ENCODE data around the gene SPOP. TPM values are rescaled to one million over a fixed set of nuclear protein-coding genes. Genes with fewer than 3 reads are reported as not detected.

The SPOP gene
- total RNA-seq, 1 experiment from 2014 or later, result 53.4 TPM

DNA sequence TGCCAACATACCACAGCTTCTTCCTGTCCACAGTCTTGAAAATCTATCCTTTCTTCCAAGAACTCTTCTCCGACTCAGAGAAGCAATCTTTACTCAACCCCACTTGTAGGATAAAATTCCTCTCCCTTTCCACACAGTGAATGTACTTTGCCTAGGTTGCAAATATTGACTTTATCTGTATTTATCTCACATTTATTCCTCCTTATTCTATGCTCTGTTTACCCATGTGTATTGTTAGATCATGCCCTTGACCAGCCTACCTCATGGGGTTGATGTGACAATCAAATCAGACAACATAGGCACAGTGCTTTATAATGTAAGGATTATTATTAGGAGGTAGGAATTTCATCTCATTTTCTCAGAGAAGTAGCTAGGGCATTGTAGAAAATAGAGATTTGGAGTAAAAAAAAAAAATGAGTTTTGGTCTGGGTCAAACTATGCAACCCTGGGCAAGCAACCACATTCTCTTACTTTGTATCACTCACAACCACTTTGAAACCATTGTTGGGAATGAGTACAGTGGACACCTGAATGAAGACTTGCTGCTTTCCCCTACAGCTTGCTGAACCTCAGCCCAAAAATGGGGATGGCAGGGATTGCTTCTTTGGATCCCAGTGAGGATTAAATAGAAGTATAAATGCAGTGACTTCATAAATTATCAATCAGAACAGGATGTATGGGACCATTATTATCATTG, 38.9 kb upstream of the SPOP start:
- ChIA-PET POLR2A (ENCODE audit: low non-redundant PET) (no interaction called here), CTCF (interaction anchor here (0.6 kb wide), 1 partner anchor 14 kb away, joined by 13 read pairs; no protein-coding TSS in a partner anchor)
- no peaks in the 10 kb centered on the region for H3K27me3 ChIP-seq (replicated peaks; ENCODE audit: insufficient read depth, low read depth, low read length, poor library complexity)
- no TSS peak for BruUV-seq (replicated peaks)
- H3K36me3 ChIP-seq (ENCODE audit: insufficient read depth, low read length, poor library complexity, severe bottlenecking), result no peaks in the 10 kb centered on the region
- H3K4me3 ChIP-seq (ENCODE audit: low read depth, low read length, poor library complexity, severe bottlenecking), result no peak overlapping the region
- DNase-seq (ENCODE audit: low spot score), result no peak
- TF ChIP-seq EZH2 (IDR thresholded peaks at IDR 0.05; ENCODE audit: borderline replicate concordance, low read depth, low read length, poor library complexity, severe bottlenecking), result no peak
- TF ChIP-seq, protein P1, sequence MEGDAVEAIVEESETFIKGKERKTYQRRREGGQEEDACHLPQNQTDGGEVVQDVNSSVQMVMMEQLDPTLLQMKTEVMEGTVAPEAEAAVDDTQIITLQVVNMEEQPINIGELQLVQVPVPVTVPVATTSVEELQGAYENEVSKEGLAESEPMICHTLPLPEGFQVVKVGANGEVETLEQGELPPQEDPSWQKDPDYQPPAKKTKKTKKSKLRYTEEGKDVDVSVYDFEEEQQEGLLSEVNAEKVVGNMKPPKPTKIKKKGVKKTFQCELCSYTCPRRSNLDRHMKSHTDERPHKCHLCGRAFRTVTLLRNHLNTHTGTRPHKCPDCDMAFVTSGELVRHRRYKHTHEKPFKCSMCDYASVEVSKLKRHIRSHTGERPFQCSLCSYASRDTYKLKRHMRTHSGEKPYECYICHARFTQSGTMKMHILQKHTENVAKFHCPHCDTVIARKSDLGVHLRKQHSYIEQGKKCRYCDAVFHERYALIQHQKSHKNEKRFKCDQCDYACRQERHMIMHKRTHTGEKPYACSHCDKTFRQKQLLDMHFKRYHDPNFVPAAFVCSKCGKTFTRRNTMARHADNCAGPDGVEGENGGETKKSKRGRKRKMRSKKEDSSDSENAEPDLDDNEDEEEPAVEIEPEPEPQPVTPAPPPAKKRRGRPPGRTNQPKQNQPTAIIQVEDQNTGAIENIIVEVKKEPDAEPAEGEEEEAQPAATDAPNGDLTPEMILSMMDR (conservative IDR thresholded peaks at IDR 0.05; ENCODE audit: low read depth, low read length), result no peak
- H3K9me3 ChIP-seq (ENCODE audit: low read depth, low read length, poor library complexity, severe bottlenecking), result no peaks in the 10 kb centered on the region
- intact Hi-C loops (cut with micrococcal nuclease; ENCODE audit: unreplicated experiment), result no loop called here
- no peaks in the 10 kb centered on the region for H3K4me1 ChIP-seq (ENCODE audit: insufficient read depth, low read length, poor library complexity, severe bottlenecking)
- no peak overlapping the region for H3K27ac ChIP-seq (ENCODE audit: low read depth, low read length, poor library complexity, severe bottlenecking)

DNA sequence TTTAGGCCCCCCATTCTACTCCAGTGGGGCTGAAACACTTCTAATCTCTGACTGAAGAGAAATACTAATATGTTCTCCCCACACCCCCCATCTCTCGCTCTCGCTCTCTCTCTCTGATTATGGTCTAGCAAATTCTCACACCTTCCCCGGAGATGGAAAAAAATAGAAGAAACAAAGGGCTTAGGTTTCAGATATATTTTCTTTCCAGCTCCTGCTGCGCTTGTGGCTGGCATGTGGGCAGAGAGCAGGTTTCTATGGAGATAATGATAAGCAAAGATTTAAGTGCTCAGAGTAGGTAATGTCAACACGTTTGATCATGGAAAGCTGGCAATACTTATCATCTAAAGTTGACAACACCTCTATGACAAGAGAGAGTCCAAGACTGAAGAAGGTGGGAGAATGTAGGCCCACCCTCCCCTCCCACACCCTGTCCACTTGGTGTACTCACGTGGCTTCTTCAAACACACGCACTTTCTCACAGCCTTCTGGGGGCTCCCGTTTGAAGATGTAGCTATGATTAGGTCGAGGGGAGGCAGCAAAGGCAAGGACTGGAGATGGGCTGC, 37.9 kb upstream of the SPOP start:
- Histone ChIP-seq H3K4me1 (ENCODE audit: insufficient read depth, low read length, poor library complexity, severe bottlenecking) (no peaks in the 10 kb centered on the region), H3K36me3 (ENCODE audit: insufficient read depth, low read length, poor library complexity, severe bottlenecking) (no peaks in the 10 kb centered on the region), H3K27me3 (replicated peaks; ENCODE audit: insufficient read depth, low read depth, low read length, poor library complexity) (no peaks in the 10 kb centered on the region), H3K9me3 (ENCODE audit: low read depth, low read length, poor library complexity, severe bottlenecking) (no peaks in the 10 kb centered on the region), H3K27ac (ENCODE audit: low read depth, low read length, poor library complexity, severe bottlenecking) (no peak overlapping the region), H3K4me3 (ENCODE audit: low read depth, low read length, poor library complexity, severe bottlenecking) (no peak overlapping the region)
- DNase-seq (ENCODE audit: low spot score), result no peak
- ChIA-PET CTCF (interaction anchor here (0.6 kb wide), 2 partner anchors 13 to 69 kb away, joined by 3 to 13 read pairs; no protein-coding TSS in a partner anchor), POLR2A (ENCODE audit: low non-redundant PET) (no interaction called here)
- TF ChIP-seq EZH2 (IDR thresholded peaks at IDR 0.05; ENCODE audit: borderline replicate concordance, low read depth, low read length, poor library complexity, severe bottlenecking), result no peak
- TF ChIP-seq, protein P1 (conservative IDR thresholded peaks at IDR 0.05; ENCODE audit: low read depth, low read length), result no peak
- BruUV-seq (replicated peaks), result no TSS peak
- intact Hi-C loops (cut with micrococcal nuclease; ENCODE audit: unreplicated experiment), result no loop called here

DNA sequence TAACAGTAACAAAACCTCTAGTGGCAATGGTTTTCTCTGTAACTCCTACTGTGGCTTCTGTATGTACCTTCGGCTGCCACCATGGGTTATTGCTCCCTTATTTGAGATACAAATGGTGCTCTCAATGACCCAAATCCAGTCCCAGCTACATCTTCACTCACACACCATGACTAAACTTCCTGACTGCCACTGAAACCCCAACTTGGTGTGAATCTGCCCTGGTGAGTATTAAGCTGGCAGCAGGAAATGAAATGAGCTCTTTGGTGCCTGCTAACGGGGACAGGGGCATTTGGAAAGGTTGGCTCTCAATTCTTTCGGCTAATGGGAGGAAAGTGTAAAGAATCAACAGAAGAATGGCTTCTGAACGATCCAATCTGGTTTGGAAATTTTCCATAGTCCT, 37.3 kb upstream of the SPOP start:
- no TSS peak for BruUV-seq (replicated peaks)
- Histone ChIP-seq H3K4me1 (ENCODE audit: insufficient read depth, low read length, poor library complexity, severe bottlenecking) (no peaks in the 10 kb centered on the region), H3K4me3 (ENCODE audit: low read depth, low read length, poor library complexity, severe bottlenecking) (no peak overlapping the region), H3K36me3 (ENCODE audit: insufficient read depth, low read length, poor library complexity, severe bottlenecking) (no peaks in the 10 kb centered on the region), H3K27me3 (replicated peaks; ENCODE audit: insufficient read depth, low read depth, low read length, poor library complexity) (no peaks in the 10 kb centered on the region), H3K27ac (ENCODE audit: low read depth, low read length, poor library complexity, severe bottlenecking) (no peak overlapping the region), H3K9me3 (ENCODE audit: low read depth, low read length, poor library complexity, severe bottlenecking) (no peaks in the 10 kb centered on the region)
- TF ChIP-seq EZH2 (IDR thresholded peaks at IDR 0.05; ENCODE audit: borderline replicate concordance, low read depth, low read length, poor library complexity, severe bottlenecking), result no peak
- TF ChIP-seq, protein P1 (conservative IDR thresholded peaks at IDR 0.05; ENCODE audit: low read depth, low read length), result no peak
- POLR2A ChIA-PET (ENCODE audit: low non-redundant PET), result interaction anchor here (0.6 kb wide), 1 partner anchor 38 kb away, joined by 4 read pairs; no protein-coding TSS in a partner anchor
- no peak for DNase-seq (ENCODE audit: low spot score)
- intact Hi-C loops (cut with micrococcal nuclease; ENCODE audit: unreplicated experiment), result no loop called here
- CTCF ChIA-PET, result interaction anchor here (0.6 kb wide), 1 partner anchor 69 kb away, joined by 3 read pairs; no protein-coding TSS in a partner anchor

Data from A673 (cell line).